ENCODE results near the gene KDM2A.

- TF ChIP-seq CTCF (IDR thresholded peaks at IDR 0.05) (no peak), POLR2A (IDR thresholded peaks at IDR 0.05) (no peak)
Measured at GRCh38 chr11:67116758-67117105, 2.3 kb upstream of the KDM2A start.
